Measurements from ENCODE around the gene DIABLO. TPM values are rescaled to one million over a fixed set of nuclear protein-coding genes. Genes with fewer than 3 reads are reported as not detected.
A peak's percentile ranks its signal among the peaks of the same experiment; 100 is the strongest.
"Not testable (repeated sequence)": the region's sequence is repeated elsewhere in the genome, so short reads cannot be mapped to it uniquely, and the experiment has no call there.

DIABLO gene
- total RNA-seq, 1 experiment from 2014 or later: 93.7 TPM

GRCh38 chr12:122195405-122195804 is 30.4 kb downstream of the DIABLO start:
- DNase-seq (ENCODE audit: low spot score): no peak
- in situ Hi-C loops (cut with HindIII; ENCODE audit: low sequenced_read_pairs): no loop called here

- in situ Hi-C loops (cut with HindIII; ENCODE audit: low sequenced_read_pairs): no loop called here
Observed at GRCh38 chr12:122194804-122195203, 31.0 kb downstream of the DIABLO start.

GRCh38 chr12:122192441-122192840 is 33.4 kb downstream of the DIABLO start:
- in situ Hi-C loops (cut with HindIII; ENCODE audit: low sequenced_read_pairs): no loop called here
- no peak for DNase-seq (ENCODE audit: low spot score)

More at GRCh38 chr12:122194804-122195203, 31.0 kb downstream of the DIABLO start:
- no peak for DNase-seq (ENCODE audit: low spot score)

- peak; percentile 60 for DNase-seq (ENCODE audit: low spot score)
- in situ Hi-C loops (cut with HindIII; ENCODE audit: low sequenced_read_pairs): no loop called here
Observed at GRCh38 chr12:122190842-122191668, 34.8 kb downstream of the DIABLO start.

- in situ Hi-C loops (cut with HindIII; ENCODE audit: low sequenced_read_pairs): no loop called here
- no peak for DNase-seq (ENCODE audit: low spot score)
Observed at GRCh38 chr12:122189626-122190475, 36.0 kb downstream of the DIABLO start.

GRCh38 chr12:122187466-122187865 is 38.4 kb downstream of the DIABLO start:
- DNase-seq (ENCODE audit: low spot score): no peak
- in situ Hi-C loops (cut with HindIII; ENCODE audit: low sequenced_read_pairs): no loop called here

GRCh38 chr12:122185494-122186082 is 40.3 kb downstream of the DIABLO start:
- no peak for DNase-seq (ENCODE audit: low spot score)
- in situ Hi-C loops (cut with HindIII; ENCODE audit: low sequenced_read_pairs): no loop called here

- in situ Hi-C loops (cut with HindIII; ENCODE audit: low sequenced_read_pairs): no loop called here
- DNase-seq (ENCODE audit: low spot score): no peak
Observed at GRCh38 chr12:122185079-122185478, 40.8 kb downstream of the DIABLO start.

GRCh38 chr12:122184517-122184916 is 41.3 kb downstream of the DIABLO start:
- in situ Hi-C loops (cut with HindIII; ENCODE audit: low sequenced_read_pairs): loop anchor here (5.0 kb wide), 1 partner anchor 42 kb away; no protein-coding TSS in a partner anchor
- no peak for DNase-seq (ENCODE audit: low spot score)

- DNase-seq (ENCODE audit: low spot score): no peak
- in situ Hi-C loops (cut with HindIII; ENCODE audit: low sequenced_read_pairs): loop anchor here (5.0 kb wide), 1 partner anchor 41 kb away; no protein-coding TSS in a partner anchor
Observed at GRCh38 chr12:122183588-122183940, 42.3 kb downstream of the DIABLO start.

- peak; percentile 36 for DNase-seq (ENCODE audit: low spot score)
- in situ Hi-C loops (cut with HindIII; ENCODE audit: low sequenced_read_pairs): loop anchor here (5.0 kb wide), 1 partner anchor 41 kb away; no protein-coding TSS in a partner anchor
Observed at GRCh38 chr12:122182887-122183587, 42.8 kb downstream of the DIABLO start, which contains the start of gene LRRC43. Gene LRRC43 (plus strand): TSS chr12:122183123. CDS start chr12:122183145, 22 bp downstream.

- DNase-seq (ENCODE audit: low spot score); in situ Hi-C loops (cut with HindIII; ENCODE audit: low sequenced_read_pairs): not testable (repeated sequence)
Observed at GRCh38 chr12:122176473-122176872, 49.4 kb downstream of the DIABLO start.

- no peak for DNase-seq (ENCODE audit: low spot score)
- in situ Hi-C loops (cut with HindIII; ENCODE audit: low sequenced_read_pairs): no loop called here
Observed at GRCh38 chr12:122174155-122174845, 51.6 kb downstream of the DIABLO start, which contains the start of gene IL31. Gene IL31 (minus strand): TSS chr12:122174221. CDS start chr12:122174172, 49 bp downstream.

- DNase-seq (ENCODE audit: low spot score): no peak
Observed at GRCh38 chr12:122172262-122172939, 53.5 kb downstream of the DIABLO start.

GRCh38 chr12:122171399-122171798 is 54.5 kb downstream of the DIABLO start:
- in situ Hi-C loops (cut with HindIII; ENCODE audit: low sequenced_read_pairs): no loop called here
- DNase-seq (ENCODE audit: low spot score): no peak

More at GRCh38 chr12:122172262-122172939, 53.5 kb downstream of the DIABLO start:
- in situ Hi-C loops (cut with HindIII; ENCODE audit: low sequenced_read_pairs): no loop called here

GRCh38 chr12:122168492-122168891 is 57.4 kb downstream of the DIABLO start:
- in situ Hi-C loops (cut with HindIII; ENCODE audit: low sequenced_read_pairs): no loop called here
- DNase-seq (ENCODE audit: low spot score): no peak

- no peak for DNase-seq (ENCODE audit: low spot score)
- in situ Hi-C loops (cut with HindIII; ENCODE audit: low sequenced_read_pairs): no loop called here
Observed at GRCh38 chr12:122167356-122167925, 58.4 kb downstream of the DIABLO start.
